Liver (tissue), 3 donors: ENCODE data around the gene TBX21.

Source experiments
- ATF3 ChIP-seq: IDR thresholded peaks from 2 replicates; pipeline ENCODE4 v1.6.1; 2016; ENCODE audit warnings: antibody characterized with exemption
- CTCF ChIP-seq: fragments of 150-350 bp; IDR thresholded peaks from 2 replicates; pipeline ENCODE4 v1.5.1; 2017; ENCODE audit warnings: improper control_type of control experiment, low read depth, low read length; ENCODE audit not compliant: missing input control
- EGR1 ChIP-seq, 2 donors: IDR thresholded peaks; 2 replicates each; pipeline ENCODE4 v1.6.1; 2016 to 2018; ENCODE audit warnings: antibody characterized with exemption in 2 of 2, low read depth in 2 of 2
- FOXA1 ChIP-seq: IDR thresholded peaks from 2 replicates; pipeline ENCODE4 v1.6.1; 2016; ENCODE audit warnings: antibody characterized with exemption
- GABPA ChIP-seq, 2 donors: IDR thresholded peaks in 1 of 2; conservative IDR thresholded peaks in 1 of 2; 2 replicates each; pipeline ENCODE4 v1.6.1; 2016; ENCODE audit warnings: antibody characterized with exemption in 2 of 2, mild to moderate bottlenecking in 1 of 2, moderate library complexity in 1 of 2
- JUND ChIP-seq, 2 donors: IDR thresholded peaks; 2 replicates each; pipeline ENCODE4 v1.6.1; 2016; ENCODE audit warnings: antibody characterized with exemption in 2 of 2
- MAX ChIP-seq: IDR thresholded peaks from 2 replicates; pipeline ENCODE4 v1.6.1; 2016; ENCODE audit warnings: antibody characterized with exemption
- RAD21 ChIP-seq, 2 donors: IDR thresholded peaks; 2 replicates each; pipeline ENCODE4 v1.6.1; 2016; ENCODE audit warnings: antibody characterized with exemption in 2 of 2, mild to moderate bottlenecking in 2 of 2
- REST ChIP-seq: IDR thresholded peaks from 2 replicates; pipeline ENCODE4 v1.6.1; 2016; ENCODE audit warnings: antibody characterized with exemption, mild to moderate bottlenecking
- SP1 ChIP-seq: IDR thresholded peaks from 2 replicates; pipeline ENCODE4 v1.6.1; 2018; ENCODE audit warnings: antibody characterized with exemption, mild to moderate bottlenecking
- TAF1 ChIP-seq: conservative IDR thresholded peaks from 2 replicates; pipeline ENCODE4 v1.6.1; 2016; ENCODE audit warnings: antibody characterized with exemption, mild to moderate bottlenecking
- YY1 ChIP-seq: IDR thresholded peaks from 2 replicates; pipeline ENCODE4 v1.6.1; 2016; ENCODE audit warnings: antibody characterized with exemption, mild to moderate bottlenecking
- donor health status: healthy.
- donor health status: healthy.

- TF ChIP-seq CTCF, result peak; percentile 68
- no peak for TF ChIP-seq TAF1
- TF ChIP-seq ATF3, result no peak
- no peak for TF ChIP-seq REST
- no peak for TF ChIP-seq MAX
- TF ChIP-seq RAD21 (IDR thresholded peaks at IDR 0.05), result peak; percentile 69 to 78
- no peak for TF ChIP-seq YY1
- no peak for TF ChIP-seq GABPA (IDR thresholded peaks at IDR 0.05 in 1 of 2, conservative IDR thresholded peaks at IDR 0.05 in 1 of 2)
- TF ChIP-seq SP1, result no peak
- no peak for TF ChIP-seq JUND (IDR thresholded peaks at IDR 0.05)
- TF ChIP-seq EGR1 (IDR thresholded peaks at IDR 0.05; ENCODE audit: low read depth in 2 of 2), result no peak
- TF ChIP-seq FOXA1, result no peak
These were observed 43.5 kb downstream of the TBX21 start for GRCh38 chr17:47776330-47777197.
